ENCODE results near the gene PRR16.

The PRR16 gene

GRCh38 chr5:120657104-120657503, 193.0 kb downstream of the PRR16 start:
- TF ChIP-seq ZFX (IDR thresholded peaks at IDR 0.05; ENCODE audit: borderline replicate concordance) (no peak), CTCF (IDR thresholded peaks at IDR 0.05) (no peak)
- no peak overlapping the region for H3K27ac ChIP-seq

GRCh38 chr5:120677481-120677880, 213.4 kb downstream of the PRR16 start:
- H3K27ac ChIP-seq, result no peak overlapping the region
- no peak for TF ChIP-seq ZFX (IDR thresholded peaks at IDR 0.05; ENCODE audit: borderline replicate concordance)
- TF ChIP-seq CTCF (IDR thresholded peaks at IDR 0.05), result no peak

GRCh38 chr5:120678279-120678678, 214.2 kb downstream of the PRR16 start:
- TF ChIP-seq ZFX (IDR thresholded peaks at IDR 0.05; ENCODE audit: borderline replicate concordance) (no peak), CTCF (IDR thresholded peaks at IDR 0.05) (no peak)
- no peak overlapping the region for H3K27ac ChIP-seq

- H3K27ac ChIP-seq, result no peak overlapping the region
Measured at GRCh38 chr5:120682851-120683250, 218.8 kb downstream of the PRR16 start.

GRCh38 chr5:120683580-120683979, 219.5 kb downstream of the PRR16 start:
- no peak overlapping the region for H3K27ac ChIP-seq
- TF ChIP-seq ZFX (IDR thresholded peaks at IDR 0.05; ENCODE audit: borderline replicate concordance) (no peak), CTCF (IDR thresholded peaks at IDR 0.05) (no peak)

More at GRCh38 chr5:120682851-120683250, 218.8 kb downstream of the PRR16 start:
- TF ChIP-seq ZFX (IDR thresholded peaks at IDR 0.05; ENCODE audit: borderline replicate concordance), result no peak
- no peak for TF ChIP-seq CTCF (IDR thresholded peaks at IDR 0.05)

GRCh38 chr5:120684213-120684612, 220.1 kb downstream of the PRR16 start:
- TF ChIP-seq CTCF (IDR thresholded peaks at IDR 0.05), result no peak
- no peak overlapping the region for H3K27ac ChIP-seq

GRCh38 chr5:120684749-120685415, 220.8 kb downstream of the PRR16 start:
- TF ChIP-seq CTCF (IDR thresholded peaks at IDR 0.05), result 0 out of 2 replicates have a peak, but pooled peaks have one; percentile 7
- TF ChIP-seq ZFX (IDR thresholded peaks at IDR 0.05; ENCODE audit: borderline replicate concordance), result no peak
- H3K27ac ChIP-seq, result no peak overlapping the region

All from 22Rv1 (cell line).